Gastrocnemius medialis (tissue), 4 donors: Measurements from ENCODE around the gene PLB1. TPM values are rescaled to one million over a fixed set of nuclear protein-coding genes. Genes with fewer than 3 reads are reported as not detected.
"Not testable (repeated sequence)": the region's sequence is repeated elsewhere in the genome, so short reads cannot be mapped to it uniquely, and the experiment has no call there.

ENCODE experiments used
- ATAC-seq, 2 donors: fragments of 150-250 bp; one replicate each; pipeline ENCODE4 v1.9.1; 2016
- DNase-seq, 2 donors: peaks; one replicate each; pipeline ENCODE4 v3.0.0-alpha.2; 2019
- H3K27ac ChIP-seq, 4 donors: fragments of 200-600 bp; sonication (generic); 1 replicate in 1 of 4; 2 replicates in 3 of 4; pipeline ENCODE4 v1.5.1; 2016 to 2018; ENCODE audit warnings: mild to moderate bottlenecking in 2 of 4, moderate library complexity in 1 of 4
- H3K27me3 ChIP-seq, 3 donors: fragments of 200-600 bp; sonication (generic) in 2 of 3; 1 replicate in 1 of 3; 2 replicates in 2 of 3; pipeline versions ENCODE4 v1.5.1 to v1.6.0; 2016 to 2019; ENCODE audit warnings: mild to moderate bottlenecking in 1 of 3, moderate library complexity in 1 of 3
- H3K36me3 ChIP-seq, 2 donors: fragments of 200-600 bp; sonication (generic) in 1 of 2; one replicate each; pipeline ENCODE4 v1.5.1; 2017 to 2018
- H3K4me1 ChIP-seq, 2 donors: fragments of 200-600 bp; sonication (generic) in 1 of 2; one replicate each; pipeline ENCODE4 v1.5.1; 2016 to 2017; ENCODE audit warnings: mild to moderate bottlenecking in 2 of 2
- H3K4me3 ChIP-seq, 4 donors: fragments of 200-600 bp; sonication (generic) in 3 of 4; 1 replicate in 1 of 4; 2 replicates in 3 of 4; pipeline ENCODE4 v1.5.1; 2016 to 2019; ENCODE audit warnings: mild to moderate bottlenecking in 2 of 4
- H3K9me3 ChIP-seq, 3 donors: fragments of 200-600 bp; sonication (generic) in 2 of 3; 1 replicate in 1 of 3; 2 replicates in 2 of 3; pipeline ENCODE4 v1.5.1; 2016 to 2019
- CTCF ChIP-seq, 5 experiments: fragments of 450-650 bp in 3 of 5; fragments of 200-600 bp in 2 of 5; sonication (generic) in 2 of 5; IDR thresholded peaks in 4 of 5; conservative IDR thresholded peaks in 1 of 5; 1 replicate in 4 of 5; 2 replicates in 1 of 5; pipeline ENCODE4 v1.5.1; 2016 to 2019; ENCODE audit warnings: antibody characterized with exemption in 5 of 5, mild to moderate bottlenecking in 3 of 5, moderate library complexity in 3 of 5
- POLR2A ChIP-seq, 2 donors: fragments of 450-650 bp; IDR thresholded peaks; one replicate each; pipeline ENCODE4 v1.6.1; 2017; ENCODE audit warnings: antibody characterized with exemption in 2 of 2, mild to moderate bottlenecking in 2 of 2, moderate library complexity in 2 of 2
- in situ Hi-C, 4 donors: fragments of 200-750 bp; cut with MboI; loops; one replicate each; pipeline versions ENCODE4 v1.15.0 to v1.8.0; 2017; ENCODE audit warnings: low sequenced_read_pairs in 4 of 4
- intact Hi-C: fragments of 100-400 bp; cut with DNase I; formaldehyde crosslinking; loops from one replicate; pipeline ENCODE4 v1.15.1; 2023; ENCODE audit warnings: low total_unique reads
- total RNA-seq, 4 donors: library from RNA; depleted of rRNA; stranded (reverse); fragments of >200 nt; gene quantifications; one replicate each; pipeline versions ENCODE4 v1.1.0 to v1.2.3, GENCODE V29; 2016

PLB1 gene
- total RNA-seq, 4 donors from 2014 or later = 1.2 to 4.3 (median 2.8) TPM

- no peak for ATAC-seq
- Histone ChIP-seq H3K36me3 (no peaks in the 10 kb centered on the region), H3K4me3 (no peak overlapping the region), H3K27ac (no peak overlapping the region), H3K27me3 (no peaks in the 10 kb centered on the region), H3K4me1 (no peaks in the 10 kb centered on the region), H3K9me3 (no peaks in the 10 kb centered on the region)
- TF ChIP-seq CTCF (IDR thresholded peaks at IDR 0.05 in 4 of 5, conservative IDR thresholded peaks at IDR 0.05 in 1 of 5) = no peak
- TF ChIP-seq POLR2A (IDR thresholded peaks at IDR 0.05) = no peak
- intact Hi-C loops (no loop called here), in situ Hi-C loops (no loop called here)
- DNase-seq = no peak
Measured at GRCh38 chr2:28471214-28471613, 24.6 kb upstream of the PLB1 start.

- TF ChIP-seq CTCF (IDR thresholded peaks at IDR 0.05 in 4 of 5, conservative IDR thresholded peaks at IDR 0.05 in 1 of 5) (no peak), POLR2A (IDR thresholded peaks at IDR 0.05) (no peak)
- no peak overlapping the region for H3K4me3 ChIP-seq
- ATAC-seq (no peak), DNase-seq (no peak)
- intact Hi-C loops = no loop called here
- no peaks in the 10 kb centered on the region for H3K27me3 ChIP-seq
- no peaks in the 10 kb centered on the region for H3K9me3 ChIP-seq
- no peaks in the 10 kb centered on the region for H3K36me3 ChIP-seq
- H3K27ac ChIP-seq = no peak overlapping the region
- in situ Hi-C loops = no loop called here
- no peaks in the 10 kb centered on the region for H3K4me1 ChIP-seq
Measured at GRCh38 chr2:28471701-28472236, 24.1 kb upstream of the PLB1 start.

- H3K27ac ChIP-seq, H3K36me3 ChIP-seq, intact Hi-C loops, H3K27me3 ChIP-seq, DNase-seq, H3K4me1 ChIP-seq, in situ Hi-C loops, H3K4me3 ChIP-seq, H3K9me3 ChIP-seq, ATAC-seq: not testable (repeated sequence)
Measured at GRCh38 chr2:28472641-28473040, 23.2 kb upstream of the PLB1 start.

GRCh38 chr2:28475088-28475595, 20.7 kb upstream of the PLB1 start:
- no peak for DNase-seq
- in situ Hi-C loops = no loop called here
- H3K4me1 ChIP-seq = no peaks in the 10 kb centered on the region
- no peak for ATAC-seq
- no peak overlapping the region for H3K27ac ChIP-seq
- H3K9me3 ChIP-seq = no peaks in the 10 kb centered on the region
- intact Hi-C loops = no loop called here
- H3K27me3 ChIP-seq = no peaks in the 10 kb centered on the region
- no peaks in the 10 kb centered on the region for H3K36me3 ChIP-seq
- no peak overlapping the region for H3K4me3 ChIP-seq
- TF ChIP-seq CTCF (IDR thresholded peaks at IDR 0.05 in 4 of 5, conservative IDR thresholded peaks at IDR 0.05 in 1 of 5) (no peak), POLR2A (IDR thresholded peaks at IDR 0.05) (no peak)

GRCh38 chr2:28477087-28477486, 18.8 kb upstream of the PLB1 start:
- Histone ChIP-seq H3K4me1 (no peaks in the 10 kb centered on the region), H3K27me3 (no peaks in the 10 kb centered on the region), H3K36me3 (no peaks in the 10 kb centered on the region), H3K4me3 (no peak overlapping the region), H3K9me3 (no peaks in the 10 kb centered on the region), H3K27ac (no peak overlapping the region)
- intact Hi-C loops (no loop called here), in situ Hi-C loops (no loop called here)
- ATAC-seq (no peak), DNase-seq (no peak)
- TF ChIP-seq POLR2A (IDR thresholded peaks at IDR 0.05) = no peak
- no peak for TF ChIP-seq CTCF (IDR thresholded peaks at IDR 0.05 in 4 of 5, conservative IDR thresholded peaks at IDR 0.05 in 1 of 5)
